ENCODE results near the gene PRAMEF1.

DNA sequence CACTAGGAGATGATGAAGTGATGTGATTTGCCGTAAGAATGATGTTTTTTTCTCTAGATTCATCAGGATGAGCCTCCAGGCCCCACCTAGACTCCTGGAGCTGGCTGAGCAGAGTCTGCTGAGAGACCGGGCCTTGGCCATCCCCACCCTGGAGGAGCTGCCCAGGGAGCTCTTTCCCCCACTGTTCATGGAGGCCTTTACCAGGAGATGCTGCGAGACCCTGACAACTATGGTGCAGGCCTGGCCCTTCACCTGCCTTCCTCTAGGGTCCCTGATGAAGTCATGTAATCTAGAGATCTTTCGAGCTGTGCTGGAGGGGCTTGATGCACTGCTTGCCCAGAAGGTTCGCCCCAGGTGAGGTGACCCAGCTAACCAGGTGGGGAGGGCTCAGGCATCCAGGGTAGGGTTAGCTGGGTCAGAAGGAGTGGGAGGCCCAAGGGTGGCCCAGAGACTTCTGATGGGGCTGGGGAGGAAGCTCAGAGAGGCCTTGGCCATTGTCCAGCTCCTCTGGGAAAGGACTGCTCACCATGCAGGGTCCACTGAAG is 16.3 kb upstream of the PRAMEF1 start:
- TF ChIP-seq, protein P1, sequence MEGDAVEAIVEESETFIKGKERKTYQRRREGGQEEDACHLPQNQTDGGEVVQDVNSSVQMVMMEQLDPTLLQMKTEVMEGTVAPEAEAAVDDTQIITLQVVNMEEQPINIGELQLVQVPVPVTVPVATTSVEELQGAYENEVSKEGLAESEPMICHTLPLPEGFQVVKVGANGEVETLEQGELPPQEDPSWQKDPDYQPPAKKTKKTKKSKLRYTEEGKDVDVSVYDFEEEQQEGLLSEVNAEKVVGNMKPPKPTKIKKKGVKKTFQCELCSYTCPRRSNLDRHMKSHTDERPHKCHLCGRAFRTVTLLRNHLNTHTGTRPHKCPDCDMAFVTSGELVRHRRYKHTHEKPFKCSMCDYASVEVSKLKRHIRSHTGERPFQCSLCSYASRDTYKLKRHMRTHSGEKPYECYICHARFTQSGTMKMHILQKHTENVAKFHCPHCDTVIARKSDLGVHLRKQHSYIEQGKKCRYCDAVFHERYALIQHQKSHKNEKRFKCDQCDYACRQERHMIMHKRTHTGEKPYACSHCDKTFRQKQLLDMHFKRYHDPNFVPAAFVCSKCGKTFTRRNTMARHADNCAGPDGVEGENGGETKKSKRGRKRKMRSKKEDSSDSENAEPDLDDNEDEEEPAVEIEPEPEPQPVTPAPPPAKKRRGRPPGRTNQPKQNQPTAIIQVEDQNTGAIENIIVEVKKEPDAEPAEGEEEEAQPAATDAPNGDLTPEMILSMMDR (IDR thresholded peaks at IDR 0.05; ENCODE audit: low read length): no peak
- no peak for TF ChIP-seq EZH2 (optimal IDR thresholded peaks at IDR 0.05; ENCODE audit: low read depth, low read length)
- no peak for TF ChIP-seq EZH2phosphoT487 (IDR thresholded peaks at IDR 0.05; ENCODE audit: low read length)

All from MM.1S (cell line).